Measurements from ENCODE around the gene AKR1D1. TPM values are rescaled to one million over a fixed set of nuclear protein-coding genes. Genes with fewer than 3 reads are reported as not detected.

The AKR1D1 gene
- total and polyA plus RNA-seq, 2 donors (not counting 1 experiment from before 2014, with no cell fraction given) = not detected

- Mint-ChIP-seq H3K27me3 (no peaks in the 10 kb centered on the region), H3K9me3 (ENCODE audit: insufficient read depth) (no peaks in the 10 kb centered on the region), H3K27ac (no peak overlapping the region), H3K4me3 (no peak overlapping the region), H3K4me1 (peaks cover 7% of the 10 kb centered on the region)
- no peak overlapping the region for H3K4me2 ChIP-seq (replicated peaks; ENCODE audit: low read depth, low read length, poor library complexity, severe bottlenecking)
- no CpG with 5 or more reads among the region's 3 CpGs for WGBS (ENCODE audit: insufficient coverage)
- H2AFZ ChIP-seq (ENCODE audit: insufficient read depth, low read depth, low read length, poor library complexity, severe bottlenecking) = no peak overlapping the region
- ChIA-PET POLR2A (no interaction called here), CTCF (no interaction called here)
- H3K4me1 ChIP-seq (ENCODE audit: control insufficient read depth in 2 of 2, insufficient read depth in 2 of 2, low read length in 2 of 2) = no peaks in the 10 kb centered on the region
- no peak for ATAC-seq (ENCODE audit: low read depth)
- H3K27me3 ChIP-seq (replicated peaks in 1 of 4; ENCODE audit: control extremely low read depth in 1 of 4, control insufficient read depth in 3 of 4, insufficient read depth in 4 of 4, low read length in 3 of 4) = no peaks in the 10 kb centered on the region
- DNase-seq = no peak
- H3K27ac ChIP-seq (ENCODE audit: low read length in 2 of 2) = no peak overlapping the region
- TF ChIP-seq EZH2 (IDR thresholded peaks at IDR 0.05; ENCODE audit: borderline replicate concordance, insufficient read depth, low read depth, low read length, poor library complexity, severe bottlenecking) = no peak
- no peak for TF ChIP-seq CTCF (IDR thresholded peaks at IDR 0.05)
- intact Hi-C loops (cut with micrococcal nuclease) = no loop called here
- H3K9me3 ChIP-seq (ENCODE audit: control extremely low read depth in 1 of 3, control insufficient read depth in 2 of 3, insufficient read depth in 1 of 3, low read length in 2 of 3) = no peaks in the 10 kb centered on the region
- H3K79me2 ChIP-seq (ENCODE audit: control insufficient read depth, insufficient read depth, low read length) = no peaks in the 10 kb centered on the region
- H4K20me1 ChIP-seq (ENCODE audit: control insufficient read depth, insufficient read depth, low read length, poor library complexity, severe bottlenecking) = no peaks in the 10 kb centered on the region
- no peak overlapping the region for H3K4me3 ChIP-seq (ENCODE audit: control extremely low read depth in 1 of 5, extremely low read depth in 1 of 5, insufficient read depth in 1 of 5, low read depth in 2 of 5, low read length in 4 of 5)
- H3K9ac ChIP-seq (ENCODE audit: low read length) = no peak overlapping the region
- H3K36me3 ChIP-seq (replicated peaks in 1 of 2; ENCODE audit: control extremely low read depth in 1 of 2, control insufficient read depth in 1 of 2, extremely low read depth in 1 of 2, insufficient read depth in 2 of 2, low read length in 1 of 2) = no peaks in the 10 kb centered on the region
Measured at GRCh38 chr7:138067774-138068173, 8.5 kb upstream of the AKR1D1 start.

GRCh38 chr7:138070908-138071307, 5.4 kb upstream of the AKR1D1 start:
- no peak overlapping the region for H3K4me2 ChIP-seq (replicated peaks; ENCODE audit: low read depth, low read length, poor library complexity, severe bottlenecking)
- DNase-seq (no peak), ATAC-seq (ENCODE audit: low read depth) (no peak)
- peaks cover 26% of the 10 kb centered on the region for H3K4me1 Mint-ChIP-seq
- no peaks in the 10 kb centered on the region for H3K27me3 Mint-ChIP-seq
- H4K20me1 ChIP-seq (ENCODE audit: control insufficient read depth, insufficient read depth, low read length, poor library complexity, severe bottlenecking) = no peaks in the 10 kb centered on the region
- CTCF ChIA-PET = interaction anchor here (1.2 kb wide), 1 partner anchor 31 kb away, joined by 3 read pairs; no protein-coding TSS in a partner anchor
- intact Hi-C loops (cut with micrococcal nuclease) = no loop called here
- no peaks in the 10 kb centered on the region for H3K36me3 ChIP-seq (replicated peaks in 1 of 2; ENCODE audit: control extremely low read depth in 1 of 2, control insufficient read depth in 1 of 2, extremely low read depth in 1 of 2, insufficient read depth in 2 of 2, low read length in 1 of 2)
- H2AFZ ChIP-seq (ENCODE audit: insufficient read depth, low read depth, low read length, poor library complexity, severe bottlenecking) = no peak overlapping the region
- H3K27ac ChIP-seq (ENCODE audit: low read length in 2 of 2) = no peak overlapping the region
- POLR2A ChIA-PET = no interaction called here
- H3K27ac Mint-ChIP-seq = peak overlapping the region; percentile 50
- no peak overlapping the region for H3K4me3 ChIP-seq (ENCODE audit: control extremely low read depth in 1 of 5, extremely low read depth in 1 of 5, insufficient read depth in 1 of 5, low read depth in 2 of 5, low read length in 4 of 5)
- no peaks in the 10 kb centered on the region for H3K27me3 ChIP-seq (replicated peaks in 1 of 4; ENCODE audit: control extremely low read depth in 1 of 4, control insufficient read depth in 3 of 4, insufficient read depth in 4 of 4, low read length in 3 of 4)
- H3K4me3 Mint-ChIP-seq = no peak overlapping the region
- H3K79me2 ChIP-seq (ENCODE audit: control insufficient read depth, insufficient read depth, low read length) = no peaks in the 10 kb centered on the region
- no peaks in the 10 kb centered on the region for H3K9me3 Mint-ChIP-seq (ENCODE audit: insufficient read depth)
- peaks cover 17 to 18% of the 10 kb centered on the region in 2 donors for H3K4me1 ChIP-seq (ENCODE audit: control insufficient read depth in 2 of 2, insufficient read depth in 2 of 2, low read length in 2 of 2)
- WGBS (ENCODE audit: insufficient coverage) = no CpG with 5 or more reads among the region's 2 CpGs
- TF ChIP-seq CTCF (IDR thresholded peaks at IDR 0.05) (no peak), EZH2 (IDR thresholded peaks at IDR 0.05; ENCODE audit: borderline replicate concordance, insufficient read depth, low read depth, low read length, poor library complexity, severe bottlenecking) (no peak)
- H3K9me3 ChIP-seq (ENCODE audit: control extremely low read depth in 1 of 3, control insufficient read depth in 2 of 3, insufficient read depth in 1 of 3, low read length in 2 of 3) = peaks cover 0 to 3% (median 1%) of the 10 kb centered on the region in 3 donors
- H3K9ac ChIP-seq (ENCODE audit: low read length) = no peak overlapping the region

Measured in B cell (primary cell).